ENCODE data around the gene EFNA2. TPM values are rescaled to one million over a fixed set of nuclear protein-coding genes. Genes with fewer than 3 reads are reported as not detected.

Gene EFNA2
- total RNA-seq, 1 experiment from 2014 or later, result 14.3 TPM

GRCh38 chr19:1316466-1316865, 30.8 kb downstream of the EFNA2 start:
- no CpG with 5 or more reads among the region's 13 CpGs for WGBS (ENCODE audit: extremely low coverage, insufficient read length, low lambda C conversion rate)
- no peak overlapping the region for H3K4me3 Mint-ChIP-seq
- H3K4ac ChIP-seq (ENCODE audit: low read depth, low read length), result no peak overlapping the region

More at GRCh38 chr19:1316466-1316865, 30.8 kb downstream of the EFNA2 start:
- Histone ChIP-seq H4K5ac (ENCODE audit: insufficient read length, low read depth, low read length) (no peak overlapping the region), H2BK5ac (ENCODE audit: insufficient read length, low read length) (no peak overlapping the region), H3K18ac (ENCODE audit: insufficient read length, low read depth, low read length) (no peak overlapping the region), H3K79me2 (ENCODE audit: insufficient read depth, low read length) (no peaks in the 10 kb centered on the region), H3T11ph (ENCODE audit: low read length) (no peak overlapping the region), H3K79me1 (ENCODE audit: insufficient read depth, low read depth, low read length, poor library complexity, severe bottlenecking) (no peaks in the 10 kb centered on the region), H3K27ac (ENCODE audit: insufficient read length, low read depth, low read length) (no peak overlapping the region), H2AFZ (ENCODE audit: low read length) (no peak overlapping the region), H2BK20ac (ENCODE audit: low read depth, low read length, poor library complexity, severe bottlenecking) (no peak overlapping the region), H2BK12ac (ENCODE audit: insufficient read length, low read depth, low read length) (no peak overlapping the region), H4K91ac (ENCODE audit: insufficient read length, low read depth, low read length) (no peak overlapping the region), H3K4me1 (ENCODE audit: insufficient read depth, low read length) (no peaks in the 10 kb centered on the region), H3K14ac (ENCODE audit: insufficient read depth, low read length) (no peak overlapping the region), H4K8ac (replicated peaks; ENCODE audit: insufficient read length, low read depth, low read length) (no peak overlapping the region), H4K20me1 (ENCODE audit: control insufficient read depth, insufficient read depth, insufficient read length) (no peaks in the 10 kb centered on the region), H2BK120ac (ENCODE audit: low read depth, low read length, poor library complexity, severe bottlenecking) (no peak overlapping the region), H2BK15ac (ENCODE audit: low read depth, low read length) (no peak overlapping the region), H3K9ac (ENCODE audit: extremely low read depth, insufficient read length, low read length) (no peak overlapping the region), H3K9me3 (ENCODE audit: control insufficient read depth, low read depth, low read length) (no peaks in the 10 kb centered on the region), H3K4me2 (ENCODE audit: insufficient read depth, insufficient read length, low read length) (no peak overlapping the region), H3K27me3 (ENCODE audit: insufficient read depth, low read length) (no peaks in the 10 kb centered on the region), H3K56ac (ENCODE audit: insufficient read length, low read depth, low read length) (no peak overlapping the region), H3K23ac (ENCODE audit: insufficient read length, low read depth, low read length) (no peak overlapping the region), H2AK5ac (ENCODE audit: insufficient read length, low read length) (no peak overlapping the region), H3K23me2 (ENCODE audit: insufficient read length, low read depth, low read length, poor library complexity, severe bottlenecking) (peaks cover 5% of the 10 kb centered on the region)
- TF ChIP-seq, protein P1, sequence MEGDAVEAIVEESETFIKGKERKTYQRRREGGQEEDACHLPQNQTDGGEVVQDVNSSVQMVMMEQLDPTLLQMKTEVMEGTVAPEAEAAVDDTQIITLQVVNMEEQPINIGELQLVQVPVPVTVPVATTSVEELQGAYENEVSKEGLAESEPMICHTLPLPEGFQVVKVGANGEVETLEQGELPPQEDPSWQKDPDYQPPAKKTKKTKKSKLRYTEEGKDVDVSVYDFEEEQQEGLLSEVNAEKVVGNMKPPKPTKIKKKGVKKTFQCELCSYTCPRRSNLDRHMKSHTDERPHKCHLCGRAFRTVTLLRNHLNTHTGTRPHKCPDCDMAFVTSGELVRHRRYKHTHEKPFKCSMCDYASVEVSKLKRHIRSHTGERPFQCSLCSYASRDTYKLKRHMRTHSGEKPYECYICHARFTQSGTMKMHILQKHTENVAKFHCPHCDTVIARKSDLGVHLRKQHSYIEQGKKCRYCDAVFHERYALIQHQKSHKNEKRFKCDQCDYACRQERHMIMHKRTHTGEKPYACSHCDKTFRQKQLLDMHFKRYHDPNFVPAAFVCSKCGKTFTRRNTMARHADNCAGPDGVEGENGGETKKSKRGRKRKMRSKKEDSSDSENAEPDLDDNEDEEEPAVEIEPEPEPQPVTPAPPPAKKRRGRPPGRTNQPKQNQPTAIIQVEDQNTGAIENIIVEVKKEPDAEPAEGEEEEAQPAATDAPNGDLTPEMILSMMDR (conservative IDR thresholded peaks at IDR 0.05), result no peak
- H3K4me1 Mint-ChIP-seq, result peaks cover 0 to 2% of the 10 kb centered on the region in 2 experiments; a peak in 1 of 4 replicates
- no peaks in the 10 kb centered on the region for H3K36me3 Mint-ChIP-seq (ENCODE audit: insufficient read depth in 1 of 3, low read depth in 3 of 3)
- no peak for DNase-seq
- peaks cover 31% of the 10 kb centered on the region for H3K27me3 Mint-ChIP-seq (ENCODE audit: low read depth)
- H3K27ac Mint-ChIP-seq, result no peak overlapping the region
- no peaks in the 10 kb centered on the region; a peak in 1 of 5 replicates for H3K9me3 Mint-ChIP-seq
